HCT116 (cell line): ENCODE results near the gene DCAF17. TPM values are rescaled to one million over a fixed set of nuclear protein-coding genes. Genes with fewer than 3 reads are reported as not detected.

Experiments used
- ATAC-seq: fragments of 200-7000 bp; cut with Tn5 transposase; 2 replicates; pipeline ENCODE4 v1.9.1; 2020; ENCODE audit warnings: mild to moderate bottlenecking, moderate library complexity
- BruUV-seq: library from RNA; stranded (reverse); fragments of 400-500 nt; replicated peaks from 2 replicates; lab custom pipeline; 2021; lab: Mats Ljungman, UMichigan
- CTCF ChIA-PET: fragments of 300-600 bp; sonication (Branson Sonifier 250); formaldehyde crosslinking; loops from one replicate; lab custom pipeline; 2021; ENCODE audit warnings: antibody characterized with exemption; lab: Charles Lee
- POLR2A ChIA-PET: fragments of 300-600, 350-600 bp; sonication (Branson Sonifier 250); formaldehyde crosslinking; loops from one replicate; lab custom pipeline; 2021; ENCODE audit warnings: antibody characterized with exemption; lab: Charles Lee
- RAD21 ChIA-PET, 2 experiments: fragments of 300-600 bp; sonication (Branson Sonifier 250); formaldehyde crosslinking; loops; one replicate each; lab custom pipeline; 2023; ENCODE audit warnings: low total read pairs in 2 of 2; ENCODE audit not compliant: uncharacterized antibody in 2 of 2, unreplicated experiment in 2 of 2, low non-redundant PET in 1 of 2; lab: Charles Lee
- DNase-seq: peaks from one replicate; pipeline ENCODE4 v3.0.0-alpha.2; 2010; ENCODE audit warnings: low read depth, low spot score
- H2AFZ ChIP-seq: fragments of 200-600 bp; shearing (Covaris generic), sonication (generic); 2 replicates; pipeline ENCODE4 v1.6.1; 2017; ENCODE audit warnings: low read depth, mixed run types, mixed read lengths, antibody characterized with exemption, low read length; ENCODE audit not compliant: poor library complexity, severe bottlenecking
- H3K27ac ChIP-seq: 2 replicates; pipeline ENCODE4 v1.5.1; 2012; ENCODE audit warnings: low read depth, low read length
- H3K27me3 ChIP-seq: fragments of 200-600 bp; sonication (generic); 2 replicates; pipeline ENCODE4 v1.6.1; 2016; ENCODE audit warnings: mixed run types, low read length, mixed read lengths; ENCODE audit not compliant: insufficient read depth
- H3K36me3 ChIP-seq, 2 experiments: fragments of 200-500 bp in 1 of 2; fragments of 200-600 bp in 1 of 2; sonication (Bioruptor generic) in 1 of 2; sonication (generic) in 1 of 2; 2 replicates each; pipeline versions ENCODE4 v1.5.1 to v1.6.1; 2014 to 2016; ENCODE audit warnings: low read length in 2 of 2, inconsistent platforms in 1 of 2, mixed read lengths in 1 of 2, mixed run types in 1 of 2; ENCODE audit not compliant: insufficient read depth in 2 of 2, control insufficient read depth in 1 of 2
- H3K4me1 ChIP-seq, 2 experiments: fragments of 200-600 bp in 1 of 2; sonication (generic) in 1 of 2; 2 replicates each; pipeline versions ENCODE4 v1.5.1 to v1.6.1; 2012 to 2017; ENCODE audit warnings: low read length in 2 of 2, inconsistent platforms in 1 of 2, mild to moderate bottlenecking in 1 of 2, mixed read lengths in 1 of 2, mixed run types in 1 of 2, moderate library complexity in 1 of 2; ENCODE audit not compliant: insufficient read depth in 2 of 2, control insufficient read depth in 1 of 2
- H3K4me2 ChIP-seq: fragments of 200-600 bp; sonication (generic); 2 replicates; pipeline ENCODE4 v1.6.1; 2017; ENCODE audit warnings: mixed run types, low read length, mixed read lengths
- H3K4me3 ChIP-seq, 2 experiments: fragments of 200-600 bp in 1 of 2; sonication (generic) in 1 of 2; replicated peaks in 1 of 2; 2 replicates each; pipeline ENCODE4 v1.5.1; 2011 to 2016; ENCODE audit warnings: low read length in 2 of 2, control low read depth in 1 of 2, low read depth in 1 of 2, mild to moderate bottlenecking in 1 of 2, mixed read lengths in 1 of 2, mixed run types in 1 of 2
- H3K79me2 ChIP-seq: fragments of 200-600 bp; sonication (generic); 2 replicates; pipeline ENCODE4 v1.6.1; 2017; ENCODE audit warnings: mild to moderate bottlenecking, mixed run types, low read length, moderate library complexity, mixed read lengths; ENCODE audit not compliant: insufficient read depth
- H3K9ac ChIP-seq: fragments of 200-600 bp; sonication (generic); 2 replicates; pipeline ENCODE4 v1.6.1; 2016; ENCODE audit warnings: low read length, mixed read lengths
- H3K9me2 ChIP-seq: fragments of 200-600 bp; sonication (generic), shearing (Covaris generic); 2 replicates; pipeline ENCODE4 v1.6.1; 2017; ENCODE audit warnings: mixed run types, mild to moderate bottlenecking, moderate library complexity; ENCODE audit not compliant: insufficient read depth
- H3K9me3 ChIP-seq, 2 experiments: fragments of 200-500 bp in 1 of 2; fragments of 200-600 bp in 1 of 2; sonication (Bioruptor generic) in 1 of 2; sonication (generic) in 1 of 2; 2 replicates each; pipeline ENCODE4 v1.6.1; 2014 to 2017; ENCODE audit warnings: low read length in 2 of 2, mixed read lengths in 2 of 2, inconsistent platforms in 1 of 2, low read depth in 1 of 2, mild to moderate bottlenecking in 1 of 2, mixed run types in 1 of 2, moderate library complexity in 1 of 2; ENCODE audit not compliant: control insufficient read depth in 1 of 2, insufficient read depth in 1 of 2
- H4K20me1 ChIP-seq: fragments of 200-600 bp; sonication (generic), shearing (Covaris generic); 2 replicates; pipeline ENCODE4 v1.6.1; 2017; ENCODE audit warnings: mixed run types, mild to moderate bottlenecking, moderate library complexity; ENCODE audit not compliant: insufficient read depth
- JUND ChIP-seq: IDR thresholded peaks from 2 replicates; pipeline ENCODE4 v1.6.1; 2012
- POLR2A ChIP-seq: IDR thresholded peaks from 2 replicates; pipeline ENCODE4 v1.7.0; 2011; ENCODE audit warnings: borderline replicate concordance; ENCODE audit not compliant: insufficient read depth, insufficient read length; ENCODE audit errors: extremely low read depth
- REST ChIP-seq: IDR thresholded peaks from 2 replicates; pipeline ENCODE4 v1.6.1; 2012; ENCODE audit warnings: low read depth
- SIN3A ChIP-seq: IDR thresholded peaks from 2 replicates; pipeline ENCODE4 v1.6.1; 2012; ENCODE audit warnings: low read depth
- ZNF274 ChIP-seq: fragments of 200-500 bp; sonication (Bioruptor generic); IDR thresholded peaks from 2 replicates; pipeline ENCODE4 v1.6.1; 2014; ENCODE audit warnings: mild to moderate bottlenecking, low read depth, low read length, inconsistent platforms
- intact Hi-C: fragments of 100-400 bp; cut with micrococcal nuclease; formaldehyde crosslinking; loops from 2 replicates; pipeline ENCODE4 v1.10.0; 2022
- total RNA-seq: library from RNA; stranded (reverse); gene quantifications from one replicate; pipeline ENCODE4 v1.2.1, GENCODE V29; 2021; ENCODE audit not compliant: unreplicated experiment

DCAF17 gene
- total RNA-seq, 1 experiment from 2014 or later, result 17.7 TPM

GRCh38 chr2:171487201-171487600 is 53.2 kb downstream of the DCAF17 start:
- H3K9me3 ChIP-seq, result no peaks in the 10 kb centered on the region
- H3K79me2 ChIP-seq, result no peaks in the 10 kb centered on the region
- no peak for DNase-seq
- no TSS peak for BruUV-seq
- H3K27ac ChIP-seq, result no peak overlapping the region
- H3K27me3 ChIP-seq, result no peaks in the 10 kb centered on the region
- no peaks in the 10 kb centered on the region for H3K9me2 ChIP-seq
- H2AFZ ChIP-seq, result no peak overlapping the region
- intact Hi-C loops, result no loop called here
- TF ChIP-seq ZNF274, result no peak
- TF ChIP-seq, all 23 proteins: peak for 0
- Histone ChIP-seq H4K20me1 (no peaks in the 10 kb centered on the region), H3K9ac (no peak overlapping the region), H3K4me2 (no peak overlapping the region), H3K36me3 (no peaks in the 10 kb centered on the region), H3K4me1 (no peaks in the 10 kb centered on the region), H3K4me3 (no peak overlapping the region)
- RAD21 ChIA-PET, result no interaction called here
- no peak for ATAC-seq
- POLR2A ChIA-PET, result no interaction called here
- CTCF ChIA-PET, result no interaction called here

- H3K4me3 ChIP-seq, result no peak overlapping the region
- DNase-seq (no peak), ATAC-seq (no peak)
- H3K27me3 ChIP-seq, result no peaks in the 10 kb centered on the region
- no peaks in the 10 kb centered on the region for H3K4me1 ChIP-seq
- H3K9ac ChIP-seq, result no peak overlapping the region
- H3K27ac ChIP-seq, result no peak overlapping the region
- no peaks in the 10 kb centered on the region for H3K9me2 ChIP-seq
- POLR2A ChIA-PET, result no interaction called here
- TF ChIP-seq SIN3A, result no peak
- no peak for TF ChIP-seq JUND
- TF ChIP-seq POLR2A, result no peak
- no peak for TF ChIP-seq REST
- no peak overlapping the region for H3K4me2 ChIP-seq
- BruUV-seq, result no TSS peak
- CTCF ChIA-PET, result no interaction called here
- H3K9me3 ChIP-seq, result no peaks in the 10 kb centered on the region
- RAD21 ChIA-PET, result no interaction called here
- H3K79me2 ChIP-seq, result no peaks in the 10 kb centered on the region
- intact Hi-C loops, result no loop called here
- no peaks in the 10 kb centered on the region for H3K36me3 ChIP-seq
- H2AFZ ChIP-seq, result no peak overlapping the region
- no peaks in the 10 kb centered on the region for H4K20me1 ChIP-seq
Observed at GRCh38 chr2:171487803-171488259, 53.8 kb downstream of the DCAF17 start.
